Measurements from ENCODE around the gene ENOPH1.

DNA sequence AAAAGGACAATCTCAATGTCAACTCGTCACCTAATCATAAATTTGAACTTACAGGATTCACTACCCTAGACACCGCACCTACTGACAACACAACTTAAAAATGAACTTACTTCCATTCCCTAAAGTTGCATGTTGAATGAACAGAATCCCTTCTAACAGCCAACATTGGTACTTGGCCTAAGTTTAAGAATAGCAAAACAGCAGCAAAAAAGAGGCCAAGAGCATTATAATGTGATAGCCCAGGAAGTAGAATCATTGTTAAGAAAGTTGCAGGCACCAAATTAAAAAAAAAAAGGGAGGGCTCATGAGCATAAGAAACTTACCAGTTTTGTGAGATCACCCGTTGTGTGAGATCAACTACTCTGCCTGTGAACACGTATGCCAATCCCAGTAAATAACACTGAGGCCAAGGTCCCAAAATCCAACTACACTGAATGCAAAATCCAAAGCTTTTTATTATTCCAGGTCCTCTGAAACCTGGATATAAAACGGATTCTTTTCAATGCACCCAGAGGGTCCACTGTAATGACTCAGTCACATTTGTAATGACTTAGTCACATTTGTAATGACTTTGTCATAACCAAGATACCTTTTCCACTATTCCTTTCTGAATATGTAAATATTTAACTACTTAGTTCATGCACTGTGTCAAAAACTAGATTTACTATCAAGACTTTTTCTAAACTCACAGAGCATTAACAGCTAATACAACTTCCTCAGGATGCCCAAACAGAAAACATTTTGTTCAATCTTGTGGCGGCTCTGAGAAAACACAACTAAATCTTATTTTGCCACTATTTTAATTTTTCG lies 6.9 kb upstream of the ENOPH1 start:
- TF ChIP-seq STAT5B (CRISPR knock-in tag; IDR thresholded peaks at IDR 0.05): no peak
- no peak for TF ChIP-seq MYNN (CRISPR knock-in tag; IDR thresholded peaks at IDR 0.05; ENCODE audit: low read depth)
- TF ChIP-seq, protein P1, sequence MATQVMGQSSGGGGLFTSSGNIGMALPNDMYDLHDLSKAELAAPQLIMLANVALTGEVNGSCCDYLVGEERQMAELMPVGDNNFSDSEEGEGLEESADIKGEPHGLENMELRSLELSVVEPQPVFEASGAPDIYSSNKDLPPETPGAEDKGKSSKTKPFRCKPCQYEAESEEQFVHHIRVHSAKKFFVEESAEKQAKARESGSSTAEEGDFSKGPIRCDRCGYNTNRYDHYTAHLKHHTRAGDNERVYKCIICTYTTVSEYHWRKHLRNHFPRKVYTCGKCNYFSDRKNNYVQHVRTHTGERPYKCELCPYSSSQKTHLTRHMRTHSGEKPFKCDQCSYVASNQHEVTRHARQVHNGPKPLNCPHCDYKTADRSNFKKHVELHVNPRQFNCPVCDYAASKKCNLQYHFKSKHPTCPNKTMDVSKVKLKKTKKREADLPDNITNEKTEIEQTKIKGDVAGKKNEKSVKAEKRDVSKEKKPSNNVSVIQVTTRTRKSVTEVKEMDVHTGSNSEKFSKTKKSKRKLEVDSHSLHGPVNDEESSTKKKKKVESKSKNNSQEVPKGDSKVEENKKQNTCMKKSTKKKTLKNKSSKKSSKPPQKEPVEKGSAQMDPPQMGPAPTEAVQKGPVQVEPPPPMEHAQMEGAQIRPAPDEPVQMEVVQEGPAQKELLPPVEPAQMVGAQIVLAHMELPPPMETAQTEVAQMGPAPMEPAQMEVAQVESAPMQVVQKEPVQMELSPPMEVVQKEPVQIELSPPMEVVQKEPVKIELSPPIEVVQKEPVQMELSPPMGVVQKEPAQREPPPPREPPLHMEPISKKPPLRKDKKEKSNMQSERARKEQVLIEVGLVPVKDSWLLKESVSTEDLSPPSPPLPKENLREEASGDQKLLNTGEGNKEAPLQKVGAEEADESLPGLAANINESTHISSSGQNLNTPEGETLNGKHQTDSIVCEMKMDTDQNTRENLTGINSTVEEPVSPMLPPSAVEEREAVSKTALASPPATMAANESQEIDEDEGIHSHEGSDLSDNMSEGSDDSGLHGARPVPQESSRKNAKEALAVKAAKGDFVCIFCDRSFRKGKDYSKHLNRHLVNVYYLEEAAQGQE (IDR thresholded peaks at IDR 0.05; ENCODE audit: borderline replicate concordance in 1 of 2, low read depth in 1 of 2, low read length in 2 of 2): no peak
- no peak for TF ChIP-seq SIN3B (IDR thresholded peaks at IDR 0.05; ENCODE audit: low read length)
- no peak for TF ChIP-seq EP300 (IDR thresholded peaks at IDR 0.05; ENCODE audit: low read depth in 2 of 2, low read length in 2 of 2)
- no peak for TF ChIP-seq EP300 (CRISPR knock-in tag; IDR thresholded peaks at IDR 0.05; ENCODE audit: borderline replicate concordance)
- no peak for TF ChIP-seq ZBTB21 (CRISPR knock-in tag; IDR thresholded peaks at IDR 0.05)
- TF ChIP-seq, protein P2, sequence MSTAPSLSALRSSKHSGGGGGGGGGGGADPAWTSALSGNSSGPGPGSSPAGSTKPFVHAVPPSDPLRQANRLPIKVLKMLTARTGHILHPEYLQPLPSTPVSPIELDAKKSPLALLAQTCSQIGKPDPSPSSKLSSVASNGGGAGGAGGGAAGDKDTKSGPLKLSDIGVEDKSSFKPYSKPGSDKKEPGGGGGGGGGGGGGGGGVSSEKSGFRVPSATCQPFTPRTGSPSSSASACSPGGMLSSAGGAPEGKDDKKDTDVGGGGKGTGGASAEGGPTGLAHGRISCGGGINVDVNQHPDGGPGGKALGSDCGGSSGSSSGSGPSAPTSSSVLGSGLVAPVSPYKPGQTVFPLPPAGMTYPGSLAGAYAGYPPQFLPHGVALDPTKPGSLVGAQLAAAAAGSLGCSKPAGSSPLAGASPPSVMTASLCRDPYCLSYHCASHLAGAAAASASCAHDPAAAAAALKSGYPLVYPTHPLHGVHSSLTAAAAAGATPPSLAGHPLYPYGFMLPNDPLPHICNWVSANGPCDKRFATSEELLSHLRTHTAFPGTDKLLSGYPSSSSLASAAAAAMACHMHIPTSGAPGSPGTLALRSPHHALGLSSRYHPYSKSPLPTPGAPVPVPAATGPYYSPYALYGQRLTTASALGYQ (CRISPR knock-in tag; IDR thresholded peaks at IDR 0.05): no peak
- TF ChIP-seq, protein P3, sequence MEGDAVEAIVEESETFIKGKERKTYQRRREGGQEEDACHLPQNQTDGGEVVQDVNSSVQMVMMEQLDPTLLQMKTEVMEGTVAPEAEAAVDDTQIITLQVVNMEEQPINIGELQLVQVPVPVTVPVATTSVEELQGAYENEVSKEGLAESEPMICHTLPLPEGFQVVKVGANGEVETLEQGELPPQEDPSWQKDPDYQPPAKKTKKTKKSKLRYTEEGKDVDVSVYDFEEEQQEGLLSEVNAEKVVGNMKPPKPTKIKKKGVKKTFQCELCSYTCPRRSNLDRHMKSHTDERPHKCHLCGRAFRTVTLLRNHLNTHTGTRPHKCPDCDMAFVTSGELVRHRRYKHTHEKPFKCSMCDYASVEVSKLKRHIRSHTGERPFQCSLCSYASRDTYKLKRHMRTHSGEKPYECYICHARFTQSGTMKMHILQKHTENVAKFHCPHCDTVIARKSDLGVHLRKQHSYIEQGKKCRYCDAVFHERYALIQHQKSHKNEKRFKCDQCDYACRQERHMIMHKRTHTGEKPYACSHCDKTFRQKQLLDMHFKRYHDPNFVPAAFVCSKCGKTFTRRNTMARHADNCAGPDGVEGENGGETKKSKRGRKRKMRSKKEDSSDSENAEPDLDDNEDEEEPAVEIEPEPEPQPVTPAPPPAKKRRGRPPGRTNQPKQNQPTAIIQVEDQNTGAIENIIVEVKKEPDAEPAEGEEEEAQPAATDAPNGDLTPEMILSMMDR (CRISPR knock-in tag; IDR thresholded peaks at IDR 0.05): no peak
- no peak for TF ChIP-seq BRCA1 (CRISPR knock-in tag; IDR thresholded peaks at IDR 0.05)
- no peak for TF ChIP-seq ZNF605 (CRISPR knock-in tag; IDR thresholded peaks at IDR 0.05)
- TF ChIP-seq FOXA3 (CRISPR knock-in tag; IDR thresholded peaks at IDR 0.05): no peak
- TF ChIP-seq IRX3 (CRISPR knock-in tag; IDR thresholded peaks at IDR 0.05; ENCODE audit: borderline replicate concordance, low read depth): no peak
